ES-I3 (cell line): ENCODE results near the gene ARTN.

Source experiments
- H3K36me3 ChIP-seq: 2 replicates; pipeline ENCODE4 v1.6.1; 2013; ENCODE audit warnings: mild to moderate bottlenecking, low read length, control low read depth, moderate library complexity; ENCODE audit not compliant: insufficient read depth
- H3K4me1 ChIP-seq: 2 replicates; pipeline ENCODE4 v1.6.1; 2013; ENCODE audit warnings: mild to moderate bottlenecking, control low read depth, low read length; ENCODE audit not compliant: insufficient read depth
- H3K9ac ChIP-seq: 2 replicates; pipeline ENCODE4 v1.6.1; 2013; ENCODE audit warnings: low read depth, mild to moderate bottlenecking, low read length, moderate library complexity
- H3K9me3 ChIP-seq: 2 replicates; pipeline ENCODE4 v1.6.1; 2013; ENCODE audit warnings: mild to moderate bottlenecking, low read length, moderate library complexity; ENCODE audit not compliant: control insufficient read depth, insufficient read depth

Gene ARTN

DNA sequence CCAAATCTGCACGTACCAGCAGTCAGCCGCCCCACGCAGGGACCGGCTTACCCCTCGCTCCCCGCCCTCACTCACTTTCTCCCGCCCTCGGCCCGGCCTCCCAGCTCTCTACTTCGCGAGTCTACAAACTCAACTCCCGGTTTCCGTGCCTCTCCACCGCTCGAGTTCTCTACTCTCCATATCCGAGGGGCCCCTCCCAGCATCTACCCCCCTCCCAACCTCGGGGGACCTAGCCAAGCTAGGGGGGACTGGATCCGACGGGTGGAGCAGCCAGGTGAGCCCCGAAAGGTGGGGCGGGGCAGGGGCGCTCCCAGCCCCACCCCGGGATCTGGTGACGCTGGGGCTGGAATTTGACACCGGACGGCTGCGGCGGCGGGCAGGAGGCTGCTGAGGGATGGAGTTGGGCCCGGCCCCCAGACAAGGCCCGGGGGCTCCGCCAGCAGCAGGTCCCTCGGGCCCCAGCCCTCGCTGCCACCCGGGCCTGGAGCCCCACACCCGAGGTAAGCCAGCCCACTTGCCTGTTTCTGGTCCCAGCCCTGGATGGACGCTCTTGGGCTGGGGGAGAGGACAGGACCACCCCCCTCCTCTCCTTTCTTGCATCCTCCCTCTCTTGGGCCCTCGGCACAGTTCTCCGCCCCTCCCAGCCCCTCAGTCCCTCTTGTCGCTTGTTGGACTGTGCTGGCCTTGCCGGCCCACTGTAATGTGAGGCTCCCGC is at the start of gene ARTN:
Gene ARTN (plus strand): TSS at position 416 of the 715 bp plus-strand sequence. CDS start 1,856 bp downstream, outside the sequence.
- Histone ChIP-seq H3K36me3 (no peaks in the 10 kb centered on the region), H3K4me1 (peaks cover 23% of the 10 kb centered on the region), H3K9ac (peak within 1 kb of the TSS; percentile 77), H3K9me3 (no peaks in the 10 kb centered on the region)

GRCh38 chr1:43885279-43885801 is 48.3 kb upstream of the ARTN start:
- H3K9me3 ChIP-seq = no peaks in the 10 kb centered on the region; the same call in 1 of the 2 replicates
- peaks cover 20% of the 10 kb centered on the region for H3K4me1 ChIP-seq
- no peaks in the 10 kb centered on the region for H3K36me3 ChIP-seq
- H3K9ac ChIP-seq = no peak overlapping the region

- no peaks in the 10 kb centered on the region for H3K36me3 ChIP-seq
- peaks cover 20% of the 10 kb centered on the region for H3K4me1 ChIP-seq
- H3K9me3 ChIP-seq = no peaks in the 10 kb centered on the region
- H3K9ac ChIP-seq = no peak overlapping the region
These were observed 45.9 kb upstream of the ARTN start for GRCh38 chr1:43887748-43888147.

GRCh38 chr1:43890815-43891214 is 42.8 kb upstream of the ARTN start:
- no peaks in the 10 kb centered on the region for H3K36me3 ChIP-seq
- no peak overlapping the region for H3K9ac ChIP-seq
- H3K4me1 ChIP-seq = peaks cover 12% of the 10 kb centered on the region

DNA sequence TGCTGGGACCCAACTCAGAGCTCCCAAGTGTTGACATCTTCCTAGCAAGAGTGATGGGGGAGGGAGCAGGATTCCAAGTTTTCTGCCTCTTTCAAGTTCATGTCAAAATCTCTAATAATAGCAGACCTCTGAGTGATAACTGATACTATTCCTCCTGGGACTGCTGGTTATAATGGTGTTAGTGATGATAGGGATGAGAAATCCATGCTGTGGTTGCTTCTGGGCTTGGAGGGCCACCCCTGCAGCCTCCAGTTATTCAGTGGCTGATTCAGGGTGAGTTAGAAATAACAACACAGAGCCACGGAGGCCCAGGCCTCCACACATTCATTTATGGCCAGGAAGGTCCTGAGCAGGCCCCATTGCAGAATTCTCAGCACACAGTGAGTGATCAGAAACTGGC is 40.6 kb upstream of the ARTN start:
- no peak overlapping the region for H3K9ac ChIP-seq
- H3K36me3 ChIP-seq = no peaks in the 10 kb centered on the region

More at GRCh38 chr1:43890815-43891214, 42.8 kb upstream of the ARTN start:
- no peaks in the 10 kb centered on the region for H3K9me3 ChIP-seq

GRCh38 chr1:43898981-43899380 is 34.6 kb upstream of the ARTN start:
- Histone ChIP-seq H3K9me3 (no peaks in the 10 kb centered on the region), H3K4me1 (no peaks in the 10 kb centered on the region), H3K9ac (no peak overlapping the region), H3K36me3 (no peaks in the 10 kb centered on the region; the same call in 1 of the 2 replicates)

More for the DNA sequence above, 40.6 kb upstream of the ARTN start:
- Histone ChIP-seq H3K9me3 (no peaks in the 10 kb centered on the region), H3K4me1 (peaks cover 3% of the 10 kb centered on the region; the same call in 1 of the 2 replicates)

DNA sequence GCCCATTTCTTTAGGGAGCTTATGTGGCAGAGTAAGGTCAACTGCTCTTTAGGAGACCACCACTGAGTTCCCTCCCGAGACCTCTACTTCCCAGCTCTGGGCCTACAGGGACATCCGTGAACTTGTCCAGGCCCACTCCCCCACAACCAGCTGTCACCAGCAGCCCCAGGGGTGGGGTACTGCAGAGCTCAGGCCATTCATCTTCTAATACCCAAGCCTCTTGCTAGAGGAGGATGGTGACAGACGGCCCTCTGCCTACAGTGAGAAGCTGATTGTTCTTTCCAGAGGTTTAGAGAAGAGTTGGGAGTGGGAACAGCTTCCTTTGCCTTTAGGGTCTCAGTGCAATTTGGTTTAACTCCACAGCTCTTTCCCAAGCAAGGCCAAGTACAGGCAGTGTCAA is 33.2 kb upstream of the ARTN start:
- Histone ChIP-seq H3K36me3 (no peaks in the 10 kb centered on the region; the same call in 1 of the 2 replicates), H3K4me1 (no peaks in the 10 kb centered on the region), H3K9me3 (no peaks in the 10 kb centered on the region), H3K9ac (no peak overlapping the region)

DNA sequence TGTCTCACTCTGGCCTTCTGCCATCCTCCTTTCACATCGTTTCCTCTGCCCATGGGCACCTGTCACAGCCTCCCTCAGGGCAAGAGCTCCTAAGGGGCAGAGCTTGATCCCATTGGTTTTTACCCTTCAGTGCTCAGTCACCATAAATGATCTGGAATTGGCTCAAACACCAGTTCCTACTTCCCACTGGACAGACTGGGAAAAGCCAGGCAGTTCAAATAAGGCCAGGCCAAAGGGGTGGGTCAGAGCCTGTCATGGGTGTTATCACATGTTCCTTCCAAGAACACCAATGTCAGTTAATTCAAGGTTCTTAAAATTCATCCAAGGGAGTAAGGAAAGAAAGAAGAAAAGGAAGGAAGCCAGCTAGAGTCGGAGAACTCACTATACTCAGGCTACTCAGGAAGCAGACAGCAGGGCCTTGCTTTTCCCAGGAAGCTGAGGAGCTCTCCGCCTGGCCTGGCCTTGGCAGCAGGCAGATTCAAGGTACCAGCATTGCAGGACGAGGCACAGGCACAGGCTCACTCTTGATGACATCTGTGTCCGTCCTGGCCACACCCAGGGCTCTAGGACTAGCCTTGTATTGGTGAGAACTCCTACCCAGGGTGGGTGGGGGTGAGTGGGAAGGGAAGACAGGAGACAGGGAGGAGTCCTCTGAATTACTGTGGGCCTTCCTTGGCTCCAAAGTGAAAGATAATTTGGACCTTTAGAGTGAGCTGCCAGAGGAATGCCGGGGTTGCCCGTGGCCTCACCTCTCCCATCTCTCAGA is 32.2 kb upstream of the ARTN start:
- Histone ChIP-seq H3K36me3 (no peaks in the 10 kb centered on the region; the same call in 1 of the 2 replicates), H3K9me3 (no peaks in the 10 kb centered on the region), H3K4me1 (no peaks in the 10 kb centered on the region), H3K9ac (no peak overlapping the region)

- Histone ChIP-seq H3K9ac (no peak overlapping the region), H3K36me3 (no peaks in the 10 kb centered on the region; the same call in 1 of the 2 replicates), H3K9me3 (no peaks in the 10 kb centered on the region), H3K4me1 (no peaks in the 10 kb centered on the region)
These were observed 31.4 kb upstream of the ARTN start for GRCh38 chr1:43902058-43902831.

- H3K9me3 ChIP-seq = no peaks in the 10 kb centered on the region
- H3K9ac ChIP-seq = no peak overlapping the region
- no peaks in the 10 kb centered on the region; the same call in 1 of the 2 replicates for H3K36me3 ChIP-seq
- no peaks in the 10 kb centered on the region for H3K4me1 ChIP-seq
These were observed 28.7 kb upstream of the ARTN start for GRCh38 chr1:43904660-43905551.

GRCh38 chr1:43908226-43908625 is 25.4 kb upstream of the ARTN start:
- Histone ChIP-seq H3K4me1 (peaks cover 11% of the 10 kb centered on the region), H3K9me3 (no peaks in the 10 kb centered on the region), H3K9ac (no peak overlapping the region), H3K36me3 (no peaks in the 10 kb centered on the region)

DNA sequence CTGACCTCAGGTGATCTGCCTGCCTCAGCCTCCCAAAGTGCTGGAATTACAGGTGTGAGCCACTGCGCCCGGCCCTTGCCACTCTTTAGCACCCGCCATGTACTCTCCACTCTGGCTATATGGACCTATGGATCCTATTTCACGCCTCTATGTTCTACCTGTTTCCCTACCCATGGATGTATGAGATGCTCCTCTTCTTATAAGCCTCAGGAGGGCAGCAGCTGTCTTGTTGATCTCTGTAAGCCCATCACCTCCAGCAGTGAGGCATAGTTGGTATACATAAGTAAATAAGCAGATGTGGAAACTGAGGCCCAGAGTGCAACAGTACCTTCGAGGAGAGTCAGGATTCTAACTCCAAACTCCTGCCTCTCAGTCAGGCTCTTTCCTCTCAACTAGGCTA is 24.7 kb upstream of the ARTN start:
- H3K36me3 ChIP-seq = no peaks in the 10 kb centered on the region
- peaks cover 14% of the 10 kb centered on the region for H3K4me1 ChIP-seq
- no peaks in the 10 kb centered on the region for H3K9me3 ChIP-seq
- no peak overlapping the region for H3K9ac ChIP-seq

GRCh38 chr1:43910343-43910742 is 23.3 kb upstream of the ARTN start:
- H3K36me3 ChIP-seq = no peaks in the 10 kb centered on the region
- no peak overlapping the region for H3K9ac ChIP-seq
- H3K4me1 ChIP-seq = peaks cover 22% of the 10 kb centered on the region
- no peaks in the 10 kb centered on the region for H3K9me3 ChIP-seq
